Measurements from ENCODE around the gene COX8C. TPM values are rescaled to one million over a fixed set of nuclear protein-coding genes. Genes with fewer than 3 reads are reported as not detected.

COX8C gene
- total RNA-seq, 5 donors from 2014 or later (not counting 1 experiment from before 2014, with no cell fraction given) = not detected

GRCh38 chr14:93319958-93320357, 27.0 kb upstream of the COX8C start:
- Mint-ChIP-seq H3K9me3 (peaks cover 0 to 3% (median 0%) of the 10 kb centered on the region in 3 donors), H3K36me3 (peaks cover 30% of the 10 kb centered on the region), H3K4me3 (no peak overlapping the region), H3K4me1 (peaks cover 40 to 57% (median 53%) of the 10 kb centered on the region in 3 donors), H3K27me3 (no peaks in the 10 kb centered on the region), H3K27ac (no peak overlapping the region)
- ATAC-seq (replicated peaks in 1 of 4) = no peak
- no peak overlapping the region for H3K27ac ChIP-seq (ENCODE audit: low read length)
- no peak overlapping the region for H3K4me3 ChIP-seq (ENCODE audit: control insufficient read depth in 1 of 2, extremely low read depth in 1 of 2, low read length in 1 of 2)
- POLR2A ChIA-PET = no interaction called here
- WGBS (ENCODE audit: insufficient coverage) = 62% methylated on average over 1 of the region's 1 CpG
- H3K4me1 ChIP-seq (ENCODE audit: control insufficient read depth in 1 of 2, extremely low read depth in 1 of 2, insufficient read depth in 2 of 2, low read length in 2 of 2) = peaks cover 2 to 4% of the 10 kb centered on the region in 2 experiments
- DNase-seq = no peak
- no peaks in the 10 kb centered on the region for H3K36me3 ChIP-seq (ENCODE audit: control insufficient read depth in 2 of 2, extremely low read depth in 1 of 2, insufficient read depth in 1 of 2, low read length in 1 of 2)
- no peaks in the 10 kb centered on the region for H3K27me3 ChIP-seq (replicated peaks in 1 of 2; ENCODE audit: control insufficient read depth in 2 of 2, extremely low read depth in 1 of 2, insufficient read depth in 2 of 2, low read length in 1 of 2)
- CTCF ChIA-PET = no interaction called here
- no peaks in the 10 kb centered on the region for H3K9me3 ChIP-seq

GRCh38 chr14:93320489-93320888, 26.5 kb upstream of the COX8C start:
- peaks cover 2 to 4% of the 10 kb centered on the region in 2 experiments for H3K4me1 ChIP-seq (ENCODE audit: control insufficient read depth in 1 of 2, extremely low read depth in 1 of 2, insufficient read depth in 2 of 2, low read length in 2 of 2)
- H3K4me3 ChIP-seq (ENCODE audit: control insufficient read depth in 1 of 2, extremely low read depth in 1 of 2, low read length in 1 of 2) = no peak overlapping the region
- H3K27ac Mint-ChIP-seq = no peak overlapping the region
- no peaks in the 10 kb centered on the region for H3K27me3 ChIP-seq (replicated peaks in 1 of 2; ENCODE audit: control insufficient read depth in 2 of 2, extremely low read depth in 1 of 2, insufficient read depth in 2 of 2, low read length in 1 of 2)
- DNase-seq (no peak), ATAC-seq (replicated peaks in 1 of 4) (no peak)
- H3K4me1 Mint-ChIP-seq = peaks cover 45 to 60% (median 57%) of the 10 kb centered on the region in 3 donors
- ChIA-PET CTCF (no interaction called here), POLR2A (no interaction called here)
- no peaks in the 10 kb centered on the region for H3K9me3 ChIP-seq
- H3K9me3 Mint-ChIP-seq = peaks cover 0 to 3% (median 0%) of the 10 kb centered on the region in 3 donors
- H3K27me3 Mint-ChIP-seq = no peaks in the 10 kb centered on the region
- no peak overlapping the region for H3K4me3 Mint-ChIP-seq
- H3K36me3 Mint-ChIP-seq = peaks cover 30% of the 10 kb centered on the region
- no peaks in the 10 kb centered on the region for H3K36me3 ChIP-seq (ENCODE audit: control insufficient read depth in 2 of 2, extremely low read depth in 1 of 2, insufficient read depth in 1 of 2, low read length in 1 of 2)
- no peak overlapping the region for H3K27ac ChIP-seq (ENCODE audit: low read length)

GRCh38 chr14:93322929-93323599, 23.9 kb upstream of the COX8C start:
- ChIA-PET POLR2A (no interaction called here), CTCF (interaction anchor here in 1 of 2 donors (0.6 kb wide), 1 partner anchor 34 kb away, joined by 4 read pairs; no protein-coding TSS in a partner anchor)
- Histone ChIP-seq H3K9me3 (no peaks in the 10 kb centered on the region), H3K27ac (ENCODE audit: low read length) (no peak overlapping the region), H3K27me3 (replicated peaks in 1 of 2; ENCODE audit: control insufficient read depth in 2 of 2, extremely low read depth in 1 of 2, insufficient read depth in 2 of 2, low read length in 1 of 2) (no peaks in the 10 kb centered on the region), H3K4me3 (ENCODE audit: control insufficient read depth in 1 of 2, extremely low read depth in 1 of 2, low read length in 1 of 2) (no peak overlapping the region), H3K36me3 (ENCODE audit: control insufficient read depth in 2 of 2, extremely low read depth in 1 of 2, insufficient read depth in 1 of 2, low read length in 1 of 2) (no peaks in the 10 kb centered on the region), H3K4me1 (ENCODE audit: control insufficient read depth in 1 of 2, extremely low read depth in 1 of 2, insufficient read depth in 2 of 2, low read length in 2 of 2) (peaks cover 2 to 4% of the 10 kb centered on the region in 2 experiments)
- H3K9me3 Mint-ChIP-seq = no peaks in the 10 kb centered on the region
- ATAC-seq (replicated peaks in 1 of 4) (no peak), DNase-seq (no peak)
- peaks cover 25% of the 10 kb centered on the region for H3K36me3 Mint-ChIP-seq
- peaks cover 52 to 70% (median 66%) of the 10 kb centered on the region in 3 donors for H3K4me1 Mint-ChIP-seq
- no peak overlapping the region for H3K27ac Mint-ChIP-seq
- WGBS (ENCODE audit: insufficient coverage) = 90% methylated on average over 2 of the region's 5 CpGs
- no peaks in the 10 kb centered on the region for H3K27me3 Mint-ChIP-seq
- H3K4me3 Mint-ChIP-seq = no peak overlapping the region

GRCh38 chr14:93323600-93324174, 23.3 kb upstream of the COX8C start:
- Histone ChIP-seq H3K4me3 (ENCODE audit: control insufficient read depth in 1 of 2, extremely low read depth in 1 of 2, low read length in 1 of 2) (no peak overlapping the region), H3K36me3 (ENCODE audit: control insufficient read depth in 2 of 2, extremely low read depth in 1 of 2, insufficient read depth in 1 of 2, low read length in 1 of 2) (no peaks in the 10 kb centered on the region), H3K27ac (ENCODE audit: low read length) (no peak overlapping the region), H3K27me3 (replicated peaks in 1 of 2; ENCODE audit: control insufficient read depth in 2 of 2, extremely low read depth in 1 of 2, insufficient read depth in 2 of 2, low read length in 1 of 2) (no peaks in the 10 kb centered on the region), H3K4me1 (ENCODE audit: control insufficient read depth in 1 of 2, extremely low read depth in 1 of 2, insufficient read depth in 2 of 2, low read length in 2 of 2) (peaks cover 2 to 4% of the 10 kb centered on the region in 2 experiments), H3K9me3 (no peaks in the 10 kb centered on the region)
- ATAC-seq (replicated peaks in 1 of 4) (no peak), DNase-seq (no peak)
- peaks cover 20% of the 10 kb centered on the region for H3K36me3 Mint-ChIP-seq
- WGBS (ENCODE audit: insufficient coverage) = no CpG with 5 or more reads among the region's 4 CpGs
- H3K27me3 Mint-ChIP-seq = no peaks in the 10 kb centered on the region
- no peak overlapping the region for H3K4me3 Mint-ChIP-seq
- POLR2A ChIA-PET = no interaction called here
- CTCF ChIA-PET = interaction anchor here in 1 of 2 donors (0.6 kb wide), 1 partner anchor 34 kb away, joined by 4 read pairs; no protein-coding TSS in a partner anchor
- H3K9me3 Mint-ChIP-seq = no peaks in the 10 kb centered on the region
- H3K27ac Mint-ChIP-seq = no peak overlapping the region
- H3K4me1 Mint-ChIP-seq = peaks cover 54 to 70% (median 66%) of the 10 kb centered on the region in 3 donors

GRCh38 chr14:93326196-93326595, 20.8 kb upstream of the COX8C start:
- no peaks in the 10 kb centered on the region for H3K27me3 Mint-ChIP-seq
- no peak overlapping the region for H3K4me3 Mint-ChIP-seq
- Histone ChIP-seq H3K4me1 (ENCODE audit: control insufficient read depth in 1 of 2, extremely low read depth in 1 of 2, insufficient read depth in 2 of 2, low read length in 2 of 2) (peaks cover 5 to 6% of the 10 kb centered on the region in 2 experiments), H3K4me3 (ENCODE audit: control insufficient read depth in 1 of 2, extremely low read depth in 1 of 2, low read length in 1 of 2) (no peak overlapping the region), H3K9me3 (no peaks in the 10 kb centered on the region), H3K27me3 (replicated peaks in 1 of 2; ENCODE audit: control insufficient read depth in 2 of 2, extremely low read depth in 1 of 2, insufficient read depth in 2 of 2, low read length in 1 of 2) (no peaks in the 10 kb centered on the region), H3K36me3 (ENCODE audit: control insufficient read depth in 2 of 2, extremely low read depth in 1 of 2, insufficient read depth in 1 of 2, low read length in 1 of 2) (no peaks in the 10 kb centered on the region), H3K27ac (ENCODE audit: low read length) (no peak overlapping the region)
- no peak overlapping the region for H3K27ac Mint-ChIP-seq
- ChIA-PET CTCF (no interaction called here), POLR2A (no interaction called here)
- DNase-seq = no peak
- no peak for ATAC-seq (replicated peaks in 1 of 4)
- no peaks in the 10 kb centered on the region for H3K9me3 Mint-ChIP-seq
- peaks cover 60 to 71% (median 67%) of the 10 kb centered on the region in 3 donors for H3K4me1 Mint-ChIP-seq
- H3K36me3 Mint-ChIP-seq = peaks cover 19% of the 10 kb centered on the region
- 100% methylated on average over 1 of the region's 5 CpGs for WGBS (ENCODE audit: insufficient coverage)

- ChIA-PET POLR2A (no interaction called here), CTCF (interaction anchor here in 1 of 2 donors (0.7 kb wide), 1 partner anchor 894 kb away, joined by 5 read pairs; no protein-coding TSS in a partner anchor)
- no peak for DNase-seq
- Mint-ChIP-seq H3K36me3 (peaks cover 11% of the 10 kb centered on the region), H3K27ac (no peak overlapping the region), H3K9me3 (no peaks in the 10 kb centered on the region), H3K27me3 (no peaks in the 10 kb centered on the region), H3K4me3 (no peak overlapping the region), H3K4me1 (peaks cover 66 to 67% (median 66%) of the 10 kb centered on the region in 3 donors)
- Histone ChIP-seq H3K4me3 (ENCODE audit: control insufficient read depth in 1 of 2, extremely low read depth in 1 of 2, low read length in 1 of 2) (no peak overlapping the region), H3K27me3 (replicated peaks in 1 of 2; ENCODE audit: control insufficient read depth in 2 of 2, extremely low read depth in 1 of 2, insufficient read depth in 2 of 2, low read length in 1 of 2) (no peaks in the 10 kb centered on the region), H3K36me3 (ENCODE audit: control insufficient read depth in 2 of 2, extremely low read depth in 1 of 2, insufficient read depth in 1 of 2, low read length in 1 of 2) (no peaks in the 10 kb centered on the region), H3K4me1 (ENCODE audit: control insufficient read depth in 1 of 2, extremely low read depth in 1 of 2, insufficient read depth in 2 of 2, low read length in 2 of 2) (peaks cover 12 to 16% of the 10 kb centered on the region in 2 experiments), H3K9me3 (no peaks in the 10 kb centered on the region), H3K27ac (ENCODE audit: low read length) (no peak overlapping the region)
- ATAC-seq (replicated peaks in 1 of 4) = no peak
- no CpG with 5 or more reads among the region's 6 CpGs for WGBS (ENCODE audit: insufficient coverage)
Measured at GRCh38 chr14:93328546-93328945, 18.4 kb upstream of the COX8C start.
